GM21529 (cell line): ENCODE data around the gene FREY1.
A peak's percentile ranks its signal among the peaks of the same experiment; 100 is the strongest.

ENCODE experiments used
- ATAC-seq: cut with Tn5 transposase; IDR thresholded peaks from one replicate; pipeline ENCODE4 v1.9.1; 2021; ENCODE audit not compliant: unreplicated experiment

Gene FREY1

DNA sequence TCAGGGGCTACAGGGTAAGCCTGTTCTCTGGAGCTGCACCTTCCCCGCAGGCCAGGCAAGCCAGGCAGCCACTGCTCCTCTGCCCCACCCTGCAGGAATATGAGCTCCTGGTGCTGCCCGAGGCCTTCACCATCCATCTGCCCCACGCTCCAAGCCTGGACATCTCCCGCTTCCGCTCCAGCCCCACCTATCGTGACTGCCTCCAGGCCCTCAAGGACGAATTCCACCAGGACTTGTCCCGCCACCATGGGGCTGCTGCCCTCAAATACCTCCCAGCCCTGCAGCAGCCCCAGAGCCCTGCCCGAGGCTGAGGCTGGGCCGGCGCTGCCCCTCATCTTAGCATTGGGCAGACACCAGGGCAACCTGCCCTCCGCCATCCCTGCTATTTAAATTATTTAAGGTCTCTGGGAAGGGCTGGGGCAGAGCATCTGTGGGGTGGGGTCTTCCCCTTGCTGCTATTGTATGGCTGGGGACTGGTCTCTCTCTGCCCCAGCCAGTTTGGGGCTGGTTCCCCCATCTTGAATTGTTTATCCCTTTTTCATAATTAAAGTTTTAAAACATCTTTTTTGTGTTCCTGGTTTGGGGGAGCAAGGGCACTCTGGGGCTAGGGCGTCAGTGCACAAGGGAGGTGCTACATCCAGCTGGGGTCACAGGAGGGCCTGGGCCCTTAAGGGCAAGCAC is 21.6 kb upstream of the FREY1 start:
- no peak for ATAC-seq

DNA sequence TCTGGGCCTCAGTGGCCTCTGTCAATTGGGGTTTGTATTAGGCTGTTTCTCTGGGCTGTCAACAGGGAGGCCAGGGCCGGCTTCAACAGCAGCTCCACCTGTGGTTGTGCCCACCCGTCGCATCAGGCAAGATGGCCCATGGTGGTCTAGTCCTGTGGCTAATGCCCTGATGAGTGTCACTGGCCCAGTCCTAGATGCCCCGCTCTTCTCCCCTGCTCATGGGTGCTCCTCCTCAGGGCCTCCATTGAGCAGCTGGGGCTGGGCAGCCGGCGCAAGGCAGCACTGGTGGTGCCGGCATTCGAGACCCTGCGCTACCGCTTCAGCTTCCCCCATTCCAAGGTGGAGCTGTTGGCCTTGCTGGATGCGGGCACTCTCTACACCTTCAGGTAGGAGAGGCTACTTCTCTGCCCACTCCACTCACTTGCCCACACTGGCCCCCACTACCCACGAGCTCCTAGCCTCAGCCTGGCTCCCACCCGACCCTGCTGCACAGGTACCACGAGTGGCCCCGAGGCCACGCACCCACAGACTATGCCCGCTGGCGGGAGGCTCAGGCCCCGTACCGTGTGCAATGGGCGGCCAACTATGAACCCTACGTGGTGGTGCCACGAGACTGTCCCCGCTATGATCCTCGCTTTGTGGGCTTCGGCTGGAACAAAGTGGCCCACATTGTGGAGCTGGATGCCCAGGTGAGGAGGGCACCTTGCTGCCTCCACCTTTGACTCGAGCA is 20.8 kb upstream of the FREY1 start:
- no peak for ATAC-seq

- ATAC-seq: no peak
Observed at GRCh38 chr11:45927332-45927683, 20.2 kb upstream of the FREY1 start.

GRCh38 chr11:45926536-45927331 is 19.7 kb upstream of the FREY1 start:
- ATAC-seq: no peak

- ATAC-seq: no peak
Observed at GRCh38 chr11:45926001-45926401, 18.9 kb upstream of the FREY1 start.

GRCh38 chr11:45925550-45925949 is 18.5 kb upstream of the FREY1 start:
- ATAC-seq: no peak

DNA sequence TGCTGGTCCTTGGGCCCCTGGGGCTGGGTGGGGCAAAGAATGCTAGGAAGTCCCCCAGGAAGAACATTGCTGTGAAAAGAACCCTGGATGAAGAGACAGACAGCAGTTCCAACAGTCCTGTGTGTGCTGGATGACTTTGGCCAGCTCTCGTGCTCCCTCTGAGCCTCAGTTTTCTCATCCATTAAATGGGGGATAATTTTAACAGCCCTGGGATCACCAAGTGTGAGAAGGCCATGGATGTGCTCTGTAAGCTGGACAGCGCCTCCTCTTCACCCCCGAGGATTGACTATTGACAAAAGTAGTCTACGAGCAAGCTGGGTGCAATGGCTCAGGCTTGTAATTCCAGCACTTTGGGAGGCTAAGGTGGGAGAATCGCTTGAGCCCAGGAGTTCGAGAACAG is 17.9 kb upstream of the FREY1 start:
- ATAC-seq: no peak

- no peak for ATAC-seq
Observed at GRCh38 chr11:45924036-45924915, 17.2 kb upstream of the FREY1 start.

DNA sequence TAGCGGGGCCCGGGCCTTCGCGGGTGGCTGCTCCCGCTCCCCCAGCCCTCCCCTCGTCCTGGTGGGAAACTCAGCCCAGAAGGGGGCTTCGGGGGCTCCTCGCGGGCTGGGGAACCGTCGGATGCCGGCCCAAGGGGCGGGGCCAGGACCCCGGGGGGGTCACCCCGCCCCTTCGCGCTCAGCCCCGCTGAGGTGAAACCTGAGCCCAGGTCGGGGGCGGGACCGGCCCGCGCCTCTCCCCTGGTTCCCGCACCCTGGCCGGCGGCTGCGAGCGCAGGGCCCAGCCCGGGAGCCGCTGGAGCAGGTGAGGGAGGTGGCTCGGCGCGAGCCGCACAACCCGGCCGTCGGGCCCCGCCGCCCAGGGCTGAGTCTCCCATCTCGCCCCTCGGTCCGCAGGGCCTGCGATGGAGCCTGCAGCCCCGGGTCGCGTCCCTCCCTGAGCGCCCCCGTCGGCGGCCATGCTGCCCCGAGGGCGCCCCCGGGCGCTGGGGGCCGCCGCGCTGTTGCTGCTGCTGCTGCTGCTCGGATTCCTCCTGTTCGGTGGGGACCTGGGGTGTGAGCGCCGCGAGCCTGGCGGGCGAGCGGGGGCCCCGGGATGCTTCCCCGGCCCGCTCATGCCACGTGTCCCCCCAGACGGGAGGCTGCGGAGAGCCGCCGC is 15.5 kb upstream of the FREY1 start, which contains the start of gene LARGE2:
LARGE2 (plus strand) TSS at position 232 of the 658 bp plus-strand sequence; CDS start at position 459, 227 bp downstream.
- ATAC-seq: no peak

GRCh38 chr11:45921561-45922424 is 14.7 kb upstream of the FREY1 start:
- no peak for ATAC-seq

DNA sequence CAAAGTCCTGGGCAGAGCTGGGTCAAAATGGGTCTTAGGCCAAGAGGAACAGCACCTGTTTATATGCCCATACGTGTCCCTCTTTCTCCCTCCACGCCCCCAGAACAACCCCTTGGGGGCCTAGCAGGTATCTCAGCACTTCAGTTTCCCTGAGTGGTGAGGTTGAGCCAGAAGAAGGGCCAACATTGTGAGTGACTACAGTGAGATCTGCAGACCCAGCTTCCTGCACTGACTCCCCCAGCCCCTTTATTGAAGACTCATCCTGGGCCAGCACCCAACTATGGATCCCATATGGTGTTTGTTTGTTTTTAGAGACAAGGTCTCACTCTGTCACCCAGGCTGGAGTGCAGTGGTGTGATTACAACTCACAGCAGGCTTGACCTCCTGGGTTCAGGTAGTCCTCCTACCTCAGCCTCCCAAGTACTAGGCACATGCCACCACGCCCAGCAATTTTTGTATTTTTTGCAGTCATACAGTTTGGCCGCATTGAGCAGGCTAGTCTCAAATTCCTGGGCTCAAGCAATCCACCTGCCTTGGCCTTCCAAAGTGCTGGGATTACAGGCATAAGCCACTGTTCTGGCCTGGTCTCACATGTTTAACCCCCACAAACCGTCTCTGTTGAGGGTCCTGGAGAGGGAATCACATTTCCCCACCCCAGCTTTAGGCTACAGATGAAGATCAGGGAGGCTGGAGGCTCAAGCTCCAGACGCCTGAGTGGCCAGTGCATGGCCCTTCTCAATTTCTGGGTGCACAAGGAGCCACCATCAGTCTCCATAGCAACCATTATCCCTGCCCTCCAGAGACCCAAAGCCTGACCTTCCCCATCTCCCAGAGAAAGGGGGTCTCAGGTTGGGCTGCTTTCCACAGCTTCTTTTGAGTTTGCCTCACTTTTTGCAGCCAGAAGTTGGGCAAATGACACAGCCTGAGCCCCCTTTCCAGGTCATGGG is 13.7 kb upstream of the FREY1 start:
- no peak for ATAC-seq

DNA sequence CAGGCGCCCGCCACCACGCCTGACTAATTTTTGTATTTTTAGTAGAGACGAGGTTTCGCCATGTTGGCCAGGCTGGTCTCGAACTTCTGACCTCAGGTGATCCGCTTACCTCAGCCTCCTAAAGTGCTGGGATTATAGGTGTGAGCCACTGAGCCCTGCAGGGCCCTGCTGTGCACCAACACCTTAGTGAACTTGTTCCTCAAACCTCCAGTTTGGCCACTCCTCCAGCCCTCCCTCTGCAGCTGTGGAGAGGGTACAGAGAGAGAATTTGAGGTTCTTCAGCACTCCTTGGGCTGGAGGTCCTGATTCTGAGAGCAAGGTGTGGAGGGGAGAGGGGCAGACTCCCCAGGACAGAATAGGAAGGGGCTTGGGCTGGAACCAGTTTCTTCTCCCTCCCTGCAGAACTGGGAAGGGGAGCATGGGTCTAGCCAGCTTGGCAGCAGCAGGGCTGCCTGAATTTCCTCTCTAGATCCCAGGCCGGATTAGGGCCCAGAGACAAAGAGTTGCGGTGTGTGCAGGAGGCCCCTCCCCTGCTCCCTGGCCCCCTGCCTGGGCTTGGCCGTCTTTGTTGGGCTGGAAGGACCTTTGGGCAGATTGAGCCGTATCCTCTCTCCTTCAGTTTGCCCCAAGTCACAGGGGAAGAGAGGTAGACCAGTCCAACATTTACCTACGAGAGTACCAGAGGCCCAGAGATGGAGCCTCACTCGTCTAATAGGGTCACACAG is 12.9 kb upstream of the FREY1 start:
- ATAC-seq: no peak

- no peak for ATAC-seq
Observed at GRCh38 chr11:45918962-45919675, 12.0 kb upstream of the FREY1 start.

GRCh38 chr11:45918331-45918941 is 11.4 kb upstream of the FREY1 start:
- ATAC-seq: peak; percentile 48

GRCh38 chr11:45917623-45918330 is 10.7 kb upstream of the FREY1 start, which contains the start of gene PEX16:
Gene PEX16, minus strand, starts transcription at chr11:45917877. Its CDS starts 66 bp downstream, at chr11:45917811.
- peak; percentile 85 for ATAC-seq

DNA sequence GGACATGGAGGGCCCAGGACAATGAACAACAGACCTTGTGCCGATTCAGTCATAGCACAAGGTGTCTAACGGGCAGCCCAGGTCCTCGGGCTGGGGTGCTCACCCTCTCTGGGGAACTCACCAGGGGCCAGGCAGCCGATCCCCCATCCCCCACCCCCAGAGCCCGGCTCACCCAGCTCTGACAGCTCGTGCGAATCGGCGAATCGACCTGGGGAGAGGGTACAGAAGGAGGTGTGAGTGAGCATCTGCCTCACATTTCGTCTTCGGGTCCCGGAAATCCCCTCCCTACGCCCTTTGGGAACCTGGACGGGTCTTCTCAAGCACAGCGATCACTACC is 10.2 kb upstream of the FREY1 start:
- no peak for ATAC-seq
